NT2/D1 (cell line): ENCODE results near the gene RAB1B.

Experiments used
- SUZ12 ChIP-seq: IDR thresholded peaks from 2 replicates; pipeline ENCODE4 v1.6.1; 2011; ENCODE audit not compliant: insufficient read length, insufficient read depth; ENCODE audit errors: extremely low read depth
- YY1 ChIP-seq: IDR thresholded peaks from 2 replicates; pipeline ENCODE4 v1.6.1; 2011; ENCODE audit not compliant: insufficient read length, insufficient read depth
- ZNF274 ChIP-seq: IDR thresholded peaks from 2 replicates; pipeline ENCODE4 v1.6.1; 2011; ENCODE audit warnings: mild to moderate bottlenecking, low read depth, low read length

GRCh38 chr11:66279092-66279734, 10.8 kb downstream of the RAB1B start:
- TF ChIP-seq ZNF274 (no peak), YY1 (no peak), SUZ12 (no peak)
